Endothelial cell of umbilical vein (primary cell): Measurements from ENCODE around the gene SECISBP2. TPM values are rescaled to one million over a fixed set of nuclear protein-coding genes. Genes with fewer than 3 reads are reported as not detected.
A peak's percentile ranks its signal among the peaks of the same experiment; 100 is the strongest.
"Not testable (repeated sequence)": the region's sequence is repeated elsewhere in the genome, so short reads cannot be mapped to it uniquely, and the experiment has no call there.

Experiments
- BruUV-seq: library from RNA; stranded (reverse); fragments of 400-500 nt; replicated peaks from 2 replicates; lab custom pipeline; 2021; lab: Mats Ljungman, UMichigan
- CTCF ChIA-PET: fragments of 300-600, 350-600 bp; sonication (Branson Sonifier 250); formaldehyde crosslinking; loops from one replicate; lab custom pipeline; 2021; ENCODE audit warnings: antibody characterized with exemption, inconsistent platforms; lab: Charles Lee
- POLR2A ChIA-PET: fragments of 300-600, 350-600 bp; sonication (Branson Sonifier 250); formaldehyde crosslinking; loops from one replicate; lab custom pipeline; 2021; ENCODE audit warnings: antibody characterized with exemption, inconsistent platforms; lab: Charles Lee
- DNase-seq: peaks from one replicate; pipeline ENCODE4 v3.0.0-alpha.2; 2011; ENCODE audit warnings: low read depth, low spot score
- FAIRE-seq: peaks from 2 replicates; lab custom pipeline; 2011; peaks lifted over from hg19 to GRCh38; lab: Jason Lieb, UNC
- H2AFZ ChIP-seq: 2 replicates; pipeline ENCODE4 v1.6.0; 2012; ENCODE audit warnings: low read depth, low read length, control low read depth, inconsistent platforms
- H3K27ac ChIP-seq: 2 replicates; pipeline ENCODE4 v1.5.1; 2011; ENCODE audit warnings: low read depth, mild to moderate bottlenecking, control low read depth, low read length, moderate library complexity; ENCODE audit not compliant: insufficient read depth
- H3K27me3 ChIP-seq, 2 experiments: 2 replicates each; pipeline versions ENCODE4 v1.6.0 to v1.6.1; 2011; ENCODE audit warnings: low read length in 2 of 2, mixed read lengths in 1 of 2; ENCODE audit not compliant: control insufficient read depth in 2 of 2, insufficient read depth in 2 of 2
- H3K36me3 ChIP-seq, 2 experiments: 2 replicates in 1 of 2; 3 replicates in 1 of 2; pipeline ENCODE4 v1.5.1; 2011; ENCODE audit warnings: low read length in 2 of 2, mild to moderate bottlenecking in 1 of 2, moderate library complexity in 1 of 2; ENCODE audit not compliant: control insufficient read depth in 2 of 2, insufficient read depth in 2 of 2; ENCODE audit errors: extremely low read depth in 1 of 2
- H3K4me1 ChIP-seq: 3 replicates; pipeline ENCODE4 v1.5.1; 2011; ENCODE audit warnings: mild to moderate bottlenecking, low read length; ENCODE audit not compliant: control insufficient read depth, insufficient read depth; ENCODE audit errors: extremely low read depth
- H3K4me2 ChIP-seq: 2 replicates; pipeline ENCODE4 v1.6.1; 2011; ENCODE audit warnings: low read length, control low read depth, mixed read lengths; ENCODE audit not compliant: insufficient read depth
- H3K4me3 ChIP-seq, 3 experiments: fragments of 200-600 bp in 1 of 3; sonication (generic), shearing (Covaris generic) in 1 of 3; replicated peaks in 1 of 3; 2 replicates each; pipeline ENCODE4 v1.5.1; 2011 to 2016; ENCODE audit warnings: control low read depth in 3 of 3, low read length in 3 of 3, mild to moderate bottlenecking in 2 of 3, inconsistent platforms in 1 of 3, low read depth in 1 of 3, moderate library complexity in 1 of 3; ENCODE audit not compliant: insufficient read depth in 1 of 3
- H3K79me2 ChIP-seq: 2 replicates; pipeline ENCODE4 v1.6.0; 2012; ENCODE audit warnings: low read length, inconsistent platforms; ENCODE audit not compliant: control insufficient read depth, insufficient read depth
- H3K9ac ChIP-seq: replicated peaks from 2 replicates; pipeline ENCODE3; 2011; ENCODE audit warnings: low read length, control low read depth; ENCODE audit not compliant: insufficient read depth; ENCODE audit errors: extremely low read depth
- H3K9me1 ChIP-seq: replicated peaks from 3 replicates; pipeline ENCODE4 v1.6.0; 2011; ENCODE audit warnings: mild to moderate bottlenecking, low read length; ENCODE audit not compliant: control insufficient read depth, insufficient read depth; ENCODE audit errors: extremely low read depth
- H3K9me3 ChIP-seq: replicated peaks from 2 replicates; pipeline ENCODE4 v1.5.1; 2012; ENCODE audit warnings: low read length, inconsistent platforms; ENCODE audit not compliant: control insufficient read depth, insufficient read depth
- H4K20me1 ChIP-seq: replicated peaks from 2 replicates; pipeline ENCODE3; 2011; ENCODE audit warnings: mild to moderate bottlenecking, low read length; ENCODE audit not compliant: control insufficient read depth, insufficient read depth; ENCODE audit errors: extremely low read depth
- CTCF ChIP-seq, 2 donors: IDR thresholded peaks; 1 replicate in 1 of 2; 2 replicates in 1 of 2; pipeline ENCODE4 v1.5.1; 2011; ENCODE audit warnings: low read length in 2 of 2, mild to moderate bottlenecking in 2 of 2, moderate library complexity in 2 of 2, control low read depth in 1 of 2, inconsistent platforms in 1 of 2, low read depth in 1 of 2; ENCODE audit not compliant: insufficient read depth in 1 of 2; ENCODE audit errors: extremely low read depth in 1 of 2
- FOS ChIP-seq: IDR thresholded peaks from 2 replicates; pipeline ENCODE4 v1.6.1; 2011; ENCODE audit warnings: mild to moderate bottlenecking, low read length, moderate library complexity, borderline replicate concordance; ENCODE audit not compliant: insufficient read depth
- GATA2 ChIP-seq: IDR thresholded peaks from 2 replicates; pipeline ENCODE4 v1.7.0; 2011; ENCODE audit warnings: low read depth, mild to moderate bottlenecking, moderate library complexity, mixed read lengths, low read length; ENCODE audit not compliant: insufficient read length, insufficient read depth
- JUN ChIP-seq: IDR thresholded peaks from 2 replicates; pipeline ENCODE4 v1.6.1; 2011; ENCODE audit warnings: borderline replicate concordance, low read depth; ENCODE audit not compliant: insufficient read length, insufficient read depth
- MAX ChIP-seq: IDR thresholded peaks from 2 replicates; pipeline ENCODE4 v1.6.1; 2011; ENCODE audit not compliant: insufficient read depth, insufficient read length
- MYC ChIP-seq: IDR thresholded peaks from one replicate; pipeline ENCODE4 v1.6.1; 2011; ENCODE audit warnings: mild to moderate bottlenecking, low read depth, low read length
- POLR2A ChIP-seq: IDR thresholded peaks from 2 replicates; pipeline ENCODE4 v1.6.1; 2012; ENCODE audit warnings: low read depth, mild to moderate bottlenecking, control low read depth, low read length
- POLR2AphosphoS5 ChIP-seq: IDR thresholded peaks from 2 replicates; pipeline ENCODE4 v1.6.1; 2012; ENCODE audit warnings: low read depth, mild to moderate bottlenecking, control low read depth, low read length, moderate library complexity; ENCODE audit not compliant: insufficient read depth
- dilution Hi-C: fragments of 300-500 bp; cut with MboI; formaldehyde crosslinking; loops from one replicate; pipeline ENCODE4 v1.15.0; 2019; ENCODE audit warnings: low sequenced_read_pairs; ENCODE audit not compliant: extremely low pct_ligation_motif_present
- intact Hi-C: fragments of 100-400 bp; cut with micrococcal nuclease; formaldehyde crosslinking; loops from one replicate; pipeline ENCODE4 v1.10.0; 2022
- polyA plus RNA-seq, 4 experiments: library from polyadenylated mRNA; depleted of rRNA in 3 of 4; stranded (reverse) in 3 of 4; unstranded in 1 of 4; fragments of >200 nt; gene quantifications; 2 replicates each; pipeline versions ENCODE4 v1.2.1 to v1.2.3, GENCODE V29; 2011 to 2012; ENCODE audit warnings: missing spikeins in 1 of 4
- total RNA-seq: library from RNA; stranded (reverse); gene quantifications from 2 replicates; pipeline ENCODE4 v1.2.3, GENCODE V29; 2021

Gene SECISBP2
- total and polyA plus RNA-seq, 2 donors (not counting 3 experiments of a cell fraction or from before 2014, with no cell fraction given) = 22.7 to 36.3 TPM

GRCh38 chr9:89293014-89293413, 25.3 kb upstream of the SECISBP2 start:
- dilution Hi-C loops = no loop called here
- H3K4me3 ChIP-seq = no peak overlapping the region
- no peaks in the 10 kb centered on the region for H3K27me3 ChIP-seq
- TF ChIP-seq GATA2 = no peak
- no peak for TF ChIP-seq MYC
- no peak for TF ChIP-seq POLR2A
- TF ChIP-seq FOS = no peak
- no peak for TF ChIP-seq MAX
- FAIRE-seq (no peak), DNase-seq (no peak)
- no peak overlapping the region for H2AFZ ChIP-seq
- no peaks in the 10 kb centered on the region for H3K9me3 ChIP-seq
- H3K36me3 ChIP-seq = no peaks in the 10 kb centered on the region
- H3K79me2 ChIP-seq = no peaks in the 10 kb centered on the region
- ChIA-PET POLR2A (no interaction called here), CTCF (interaction anchor here (1.2 kb wide), 1 partner anchor 14 kb away, joined by 7 read pairs; no protein-coding TSS in a partner anchor)
- no peak overlapping the region for H3K27ac ChIP-seq
- H3K4me1 ChIP-seq = no peaks in the 10 kb centered on the region
- no peak overlapping the region for H3K9ac ChIP-seq
- H3K4me2 ChIP-seq = no peak overlapping the region
- BruUV-seq = no TSS peak
- H4K20me1 ChIP-seq = no peaks in the 10 kb centered on the region
- H3K9me1 ChIP-seq = no peaks in the 10 kb centered on the region
- intact Hi-C loops = no loop called here

GRCh38 chr9:89295400-89295799, 22.9 kb upstream of the SECISBP2 start:
- DNase-seq (peak; percentile 41), FAIRE-seq (peak; percentile 28)
- no peaks in the 10 kb centered on the region for H3K79me2 ChIP-seq
- no peaks in the 10 kb centered on the region for H3K4me1 ChIP-seq
- H3K9ac ChIP-seq = no peak overlapping the region
- no peaks in the 10 kb centered on the region for H3K36me3 ChIP-seq
- ChIA-PET POLR2A (no interaction called here), CTCF (interaction anchor here (1.3 kb wide), 1 partner anchor 17 kb away, joined by 7 read pairs; no protein-coding TSS in a partner anchor)
- dilution Hi-C loops = no loop called here
- TF ChIP-seq POLR2AphosphoS5 (no peak), CTCF (IDR thresholded peaks at IDR 0.05; ENCODE audit: extremely low read depth in 1 of 2, insufficient read depth in 1 of 2, low read depth in 1 of 2, low read length in 2 of 2) (no peak), POLR2A (no peak), GATA2 (no peak), JUN (no peak), MYC (no peak), MAX (no peak), FOS (no peak)
- no peak overlapping the region for H3K4me3 ChIP-seq
- H3K27me3 ChIP-seq = no peaks in the 10 kb centered on the region
- no peaks in the 10 kb centered on the region for H3K9me3 ChIP-seq
- H4K20me1 ChIP-seq = no peaks in the 10 kb centered on the region
- no peak overlapping the region for H2AFZ ChIP-seq
- intact Hi-C loops = no loop called here
- no peak overlapping the region for H3K27ac ChIP-seq
- no TSS peak for BruUV-seq
- H3K4me2 ChIP-seq = no peak overlapping the region
- no peaks in the 10 kb centered on the region for H3K9me1 ChIP-seq

- CTCF ChIA-PET, H3K9me3 ChIP-seq, POLR2A ChIA-PET, DNase-seq, H3K36me3 ChIP-seq, H3K4me2 ChIP-seq, FAIRE-seq, H3K27me3 ChIP-seq, H3K4me1 ChIP-seq, H3K9ac ChIP-seq, H2AFZ ChIP-seq, H3K4me3 ChIP-seq, H3K27ac ChIP-seq, intact Hi-C loops, H3K79me2 ChIP-seq, H3K9me1 ChIP-seq, BruUV-seq, H4K20me1 ChIP-seq, dilution Hi-C loops: not testable (repeated sequence)
Measured at GRCh38 chr9:89301996-89302395, 16.3 kb upstream of the SECISBP2 start.
